ENCODE data around the gene FAM3D.

FAM3D gene

GRCh38 chr3:58625196-58625824 is 41.3 kb downstream of the FAM3D start:
- DNase-seq: no peak

GRCh38 chr3:58624550-58624949 is 42.0 kb downstream of the FAM3D start:
- no peak for DNase-seq

- no peak for DNase-seq
These were observed 42.6 kb downstream of the FAM3D start for GRCh38 chr3:58623961-58624360.

GRCh38 chr3:58623478-58623877 is 43.1 kb downstream of the FAM3D start:
- DNase-seq: no peak

- DNase-seq: no peak
These were observed 43.7 kb downstream of the FAM3D start for GRCh38 chr3:58622892-58623291.

DNA sequence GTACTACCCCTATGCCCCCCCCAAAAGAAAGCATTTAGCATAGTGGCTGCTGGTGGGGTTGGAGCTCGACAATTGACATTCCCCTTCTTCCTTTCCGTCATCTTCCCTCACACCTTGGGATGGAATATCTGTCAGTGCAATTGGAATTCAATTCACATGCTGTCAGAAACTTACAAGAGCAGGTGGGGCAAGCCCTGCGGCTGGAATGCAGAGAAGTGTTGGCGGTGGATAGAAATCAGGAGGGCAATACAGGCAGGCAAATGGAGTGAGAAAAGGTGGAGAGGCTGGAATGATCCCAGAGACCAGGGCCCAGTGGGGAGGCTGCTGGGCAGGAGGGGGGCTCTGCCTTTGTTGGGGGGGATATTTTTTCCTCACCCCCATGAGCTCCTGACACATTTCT is 44.1 kb downstream of the FAM3D start:
- DNase-seq: no peak

DNA sequence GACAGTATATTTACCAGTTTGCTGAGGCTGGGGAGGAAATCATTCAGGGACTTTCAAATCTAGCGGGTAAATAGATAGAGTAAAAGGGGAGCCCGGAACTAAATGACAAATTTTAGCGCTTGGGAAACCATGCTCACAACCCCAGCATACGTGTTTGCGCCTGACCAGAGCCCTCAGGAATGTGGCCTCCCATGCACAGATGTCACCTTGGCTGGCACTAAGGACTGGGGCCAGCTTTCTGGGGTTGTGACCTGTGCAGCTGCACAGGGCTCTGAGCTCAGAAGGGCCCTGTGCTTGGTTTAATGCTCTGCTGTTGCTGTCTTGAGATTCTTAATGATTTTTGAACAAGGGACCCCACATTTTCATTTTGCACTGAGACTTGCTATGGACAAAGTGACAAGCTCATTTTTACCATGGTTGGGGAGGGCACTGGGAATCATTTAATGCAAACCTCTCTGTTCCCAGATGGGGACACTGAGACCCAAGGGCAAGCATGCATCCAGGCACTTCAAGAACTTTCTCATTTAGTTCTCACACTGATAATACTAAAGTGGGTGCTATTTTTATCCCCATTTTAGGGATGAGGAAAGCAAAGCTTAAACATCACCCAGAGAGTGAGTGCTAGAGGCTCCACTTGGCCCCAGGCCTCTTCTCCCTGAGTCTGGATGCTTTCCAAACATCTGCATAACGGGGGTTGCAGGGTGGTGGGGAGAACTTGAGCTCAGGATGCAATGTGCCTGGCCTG is 45.3 kb downstream of the FAM3D start:
- no peak for DNase-seq

DNA sequence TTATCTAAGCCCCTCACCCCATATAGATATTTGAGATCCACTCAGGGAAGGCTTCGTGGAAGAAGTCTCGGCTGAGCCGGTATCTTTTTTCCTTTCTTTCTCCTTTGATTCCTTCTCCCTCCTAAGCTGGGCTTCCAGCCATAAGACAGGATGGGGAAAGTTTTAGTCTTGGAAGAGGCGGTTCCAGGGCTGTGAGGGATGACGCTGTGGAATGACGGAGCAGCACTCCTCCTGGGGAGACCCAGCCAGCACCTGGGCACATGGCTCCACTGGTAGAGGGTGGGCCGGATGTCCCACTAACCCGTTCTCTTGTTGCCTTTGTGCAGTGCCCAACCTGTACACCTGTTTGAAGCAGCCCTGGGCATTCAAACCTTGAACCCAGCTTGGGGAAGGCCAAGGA is 46.2 kb downstream of the FAM3D start:
- no peak for DNase-seq

DNA sequence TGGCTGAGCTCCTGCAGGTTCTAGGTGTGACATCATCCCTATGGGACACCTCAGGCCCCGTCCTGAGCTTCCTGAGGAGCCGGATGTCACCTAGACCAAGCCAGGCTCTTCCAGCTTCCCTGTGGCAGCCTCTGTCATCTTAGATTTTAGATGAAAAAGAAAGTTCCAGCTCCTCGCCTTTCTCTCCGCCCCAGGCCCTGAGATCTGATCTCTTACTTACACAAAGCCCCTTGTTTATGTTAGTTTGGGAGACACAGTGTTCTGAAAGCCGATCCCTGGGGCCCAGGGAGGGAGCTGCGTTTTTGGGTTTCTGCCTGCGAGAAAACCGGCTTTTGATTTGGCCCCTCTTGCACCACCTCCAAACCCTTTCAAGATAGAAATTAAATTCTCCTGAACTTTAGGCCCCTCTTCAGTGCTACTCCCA is 49.2 kb downstream of the FAM3D start:
- DNase-seq: no peak

DNA sequence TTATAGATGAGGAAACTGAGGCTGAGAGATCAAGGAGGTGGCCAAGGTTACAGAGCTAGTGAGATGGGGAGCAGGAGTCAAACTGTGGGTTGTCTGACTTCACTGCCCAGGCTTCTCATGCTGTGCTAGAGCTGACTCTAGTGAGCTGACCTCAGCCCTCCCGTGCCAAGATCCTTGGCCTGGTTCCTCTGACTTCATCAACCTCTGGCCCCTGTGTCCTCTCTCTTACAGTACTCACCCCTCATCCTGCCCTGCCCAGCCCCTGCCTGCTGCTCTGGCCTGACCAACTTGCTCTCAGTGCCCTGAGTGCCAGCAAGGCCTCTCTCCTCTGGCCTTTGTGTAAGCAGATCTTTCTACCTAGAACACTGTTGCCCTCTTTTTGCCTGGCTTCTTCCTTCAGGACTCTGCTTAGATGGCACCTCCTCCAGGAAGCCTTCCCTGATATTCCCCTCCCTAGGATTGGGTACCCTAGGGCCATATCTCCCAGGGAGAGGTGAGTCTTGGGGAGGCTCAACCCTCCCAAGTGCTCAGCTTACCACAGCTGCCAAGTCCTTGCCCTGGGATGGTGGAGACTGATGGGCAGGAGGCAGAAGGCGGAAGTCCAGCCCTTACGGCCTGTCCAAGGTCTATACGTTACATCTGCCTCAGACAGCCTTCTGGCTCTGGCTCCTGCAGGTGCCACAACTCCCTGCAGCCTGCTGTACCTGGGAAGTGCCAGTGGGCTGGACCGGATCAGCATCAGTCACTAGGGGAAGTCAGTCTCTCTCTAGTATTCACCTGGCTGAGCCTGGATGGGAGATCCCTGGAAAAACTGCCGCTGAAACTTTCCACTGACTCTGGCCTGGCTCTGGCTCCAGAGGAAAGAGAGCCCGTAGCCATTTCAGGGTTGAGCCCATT is 53.1 kb downstream of the FAM3D start:
- no peak for DNase-seq

DNA sequence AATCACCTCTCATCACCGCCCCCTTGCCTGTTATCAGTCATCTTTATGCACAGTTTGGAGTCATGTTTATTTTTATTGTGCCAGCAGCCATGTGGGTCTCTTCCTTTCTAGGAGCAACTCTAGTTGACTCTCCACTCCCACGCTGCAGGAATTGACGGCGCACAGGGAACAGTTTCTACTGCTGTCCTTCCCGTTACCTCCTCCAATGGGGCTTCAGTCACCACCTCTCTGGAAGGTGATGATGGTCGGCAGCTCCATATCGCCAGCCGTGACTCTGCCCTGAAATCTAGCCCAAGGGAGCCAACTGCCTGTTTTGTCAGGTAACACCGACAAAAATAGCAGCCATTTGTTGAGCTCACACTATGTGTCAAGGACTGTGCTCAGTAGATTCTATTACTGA is 53.7 kb downstream of the FAM3D start:
- no peak for DNase-seq

DNA sequence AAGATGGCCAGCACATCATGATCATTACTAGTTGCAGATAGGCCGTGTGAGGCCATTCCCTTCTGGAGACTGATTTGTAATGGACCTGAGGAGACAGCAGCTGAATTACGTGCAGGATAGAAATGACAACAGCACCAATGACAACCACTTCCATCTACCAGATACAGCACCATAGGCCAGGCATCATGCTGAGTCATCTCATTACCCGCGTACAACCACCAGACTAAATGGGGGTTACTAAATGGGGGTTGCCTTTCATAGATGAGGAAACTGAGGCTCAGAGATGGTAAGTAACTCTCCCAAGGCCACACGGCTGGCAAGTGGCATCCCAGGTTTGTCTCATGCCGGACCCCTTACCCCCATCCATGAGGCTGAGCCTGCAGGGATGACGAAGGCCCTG is 56.6 kb downstream of the FAM3D start:
- DNase-seq: no peak

DNA sequence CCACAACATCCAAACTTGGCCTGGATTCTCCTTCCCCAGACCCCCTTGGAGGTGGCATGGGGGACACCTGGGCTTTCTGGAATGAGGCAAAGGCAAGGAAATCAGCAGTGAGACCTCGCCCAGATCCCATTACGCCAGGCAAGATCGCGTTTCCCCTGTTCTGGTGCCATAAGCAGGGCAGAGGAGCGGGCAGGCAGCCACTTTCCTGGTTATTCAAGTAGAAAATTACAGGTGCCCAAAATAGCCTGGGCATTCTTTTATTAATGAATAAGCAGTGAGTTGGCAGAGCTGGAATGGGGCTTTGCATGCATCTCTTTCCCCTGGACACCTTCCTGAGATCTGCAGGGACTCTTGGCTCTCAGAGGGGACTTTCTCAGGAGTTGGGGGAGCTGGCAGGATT is 57.9 kb downstream of the FAM3D start:
- no peak for DNase-seq

- DNase-seq: no peak
These were observed 58.8 kb downstream of the FAM3D start for GRCh38 chr3:58607816-58608215.

DNA sequence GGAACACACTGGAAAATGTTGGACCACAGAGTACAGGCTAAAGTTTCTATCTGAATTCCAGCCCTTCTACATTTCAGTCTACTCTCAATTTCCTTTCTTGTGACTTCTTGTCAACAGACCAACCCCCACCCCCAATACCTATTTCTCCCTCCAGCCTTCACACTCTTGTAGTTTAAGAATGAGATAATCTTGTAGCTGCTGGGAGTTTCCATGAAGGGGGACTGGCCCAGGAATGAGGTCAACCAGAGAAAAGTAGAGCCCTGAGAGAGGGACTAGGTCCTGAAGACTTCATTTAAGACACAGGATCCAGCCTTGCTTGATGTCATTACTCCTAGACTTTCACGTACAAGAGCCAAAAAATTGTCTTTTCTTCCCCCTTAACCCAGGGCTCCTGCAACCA is 59.9 kb downstream of the FAM3D start:
- no peak for DNase-seq

DNA sequence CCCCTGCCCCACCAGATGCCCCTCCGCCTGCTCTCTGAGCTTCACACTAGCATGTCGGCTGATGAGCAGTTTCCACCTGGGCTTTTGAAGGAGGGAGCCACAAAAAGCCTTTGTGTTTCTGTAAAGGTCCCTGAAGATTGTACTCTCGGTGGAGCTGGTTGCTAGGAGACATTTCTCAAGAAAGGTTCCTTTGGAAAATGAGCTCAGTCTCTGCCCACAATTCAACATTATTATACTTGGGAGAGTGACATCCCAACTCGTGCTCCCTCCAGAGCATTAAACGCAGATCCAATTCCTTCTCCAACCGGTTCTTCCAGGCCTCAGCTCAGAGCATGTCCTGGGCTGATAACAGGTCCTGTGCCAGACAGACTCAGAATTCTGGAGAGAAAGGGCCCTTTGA is 62.5 kb downstream of the FAM3D start:
- DNase-seq: no peak

- DNase-seq: no peak
These were observed 63.0 kb downstream of the FAM3D start for GRCh38 chr3:58603606-58604005.

- DNase-seq: no peak
These were observed 68.7 kb downstream of the FAM3D start for GRCh38 chr3:58597770-58598310.

GRCh38 chr3:58596834-58597518 is 69.6 kb downstream of the FAM3D start:
- no peak for DNase-seq

GRCh38 chr3:58594117-58594516 is 72.5 kb downstream of the FAM3D start:
- DNase-seq: no peak

DNA sequence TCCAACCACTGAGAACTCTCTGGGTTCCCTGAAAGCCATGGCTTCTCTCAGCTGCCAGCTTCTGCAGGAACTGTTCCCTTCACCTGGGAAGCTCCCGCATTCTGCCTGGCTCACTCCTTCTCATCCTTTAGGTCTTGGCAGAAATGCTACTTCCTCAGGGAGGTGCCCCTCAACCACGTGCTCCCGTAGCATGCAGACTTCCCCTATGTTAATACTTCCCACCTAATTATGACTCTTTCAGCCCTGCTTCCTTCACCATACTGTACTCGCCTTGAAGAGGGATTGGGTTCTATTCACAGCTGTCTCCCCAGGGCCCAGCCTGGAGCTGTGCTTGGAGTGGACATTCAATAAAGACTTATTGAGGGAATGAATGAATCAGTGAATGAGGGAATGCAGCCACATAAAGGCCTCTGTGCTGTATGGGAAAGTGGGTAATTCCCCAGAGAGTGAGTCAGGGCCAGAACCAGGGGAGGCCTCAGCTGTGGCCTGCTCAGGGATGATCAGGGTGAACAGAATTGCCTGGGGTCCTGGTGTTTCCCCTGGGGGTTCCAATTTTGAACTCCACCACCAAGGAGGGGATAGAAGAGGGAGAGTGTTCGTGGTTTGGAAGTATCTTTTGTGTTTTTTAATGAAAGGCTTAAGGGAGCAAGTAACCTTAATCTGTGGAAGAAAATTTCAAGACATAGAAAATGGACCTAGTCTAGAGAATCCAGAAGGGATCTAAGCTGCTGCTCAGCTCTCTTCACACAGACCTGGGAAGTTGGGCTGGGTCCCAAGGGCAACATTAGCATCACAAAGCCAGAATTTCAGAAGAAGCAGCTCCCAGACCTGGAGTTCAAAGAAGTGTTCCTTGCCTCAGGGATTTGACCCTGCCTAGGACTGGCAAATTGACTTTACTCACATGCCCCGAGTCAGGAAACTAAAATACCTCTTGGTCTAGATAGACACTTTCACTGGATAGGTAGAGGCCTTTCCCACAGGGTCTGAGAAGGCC is 74.8 kb downstream of the FAM3D start:
- DNase-seq: no peak
